Activated naive CD4-positive, alpha-beta T cell treated with anti-CD3 and anti-CD28 coated beads for 36 hours (primary cell): Measurements from ENCODE around the gene COA3. TPM values are rescaled to one million over a fixed set of nuclear protein-coding genes. Genes with fewer than 3 reads are reported as not detected.

Source experiments
- CTCF ChIA-PET: fragments of 350-600 bp; sonication (Branson Sonifier 250); formaldehyde crosslinking; loops from one replicate; lab custom pipeline; 2021; ENCODE audit warnings: antibody characterized with exemption; lab: Charles Lee
- DNase-seq: peaks from one replicate; pipeline ENCODE4 v3.0.0-alpha.2; 2020
- H3K27ac Mint-ChIP-seq: one replicate; pipeline ENCODE4 v1.8.0; 2021; ENCODE audit warnings: mild to moderate bottlenecking, mixed read lengths
- H3K27me3 Mint-ChIP-seq: one replicate; pipeline ENCODE4 v1.8.0; 2021; ENCODE audit warnings: low read depth, mixed read lengths
- H3K36me3 Mint-ChIP-seq: one replicate; pipeline ENCODE4 v1.8.0; 2021; ENCODE audit warnings: low read depth, mixed read lengths
- H3K4me1 Mint-ChIP-seq: one replicate; pipeline ENCODE4 v1.8.0; 2021; ENCODE audit warnings: low read depth, mixed read lengths
- H3K4me3 Mint-ChIP-seq: one replicate; pipeline ENCODE4 v1.8.0; 2021; ENCODE audit warnings: mild to moderate bottlenecking, moderate library complexity, mixed read lengths
- H3K9me3 Mint-ChIP-seq: one replicate; pipeline ENCODE4 v1.8.0; 2021; ENCODE audit warnings: mixed read lengths
- intact Hi-C: fragments of 100-400 bp; cut with micrococcal nuclease; formaldehyde crosslinking; loops from one replicate; pipeline ENCODE4 v1.15.1; 2023
- total RNA-seq, 2 experiments: library from RNA; stranded (reverse); gene quantifications; one replicate each; pipeline ENCODE4 v1.2.3, GENCODE V29; 2021

Gene COA3
- total RNA-seq, 2 experiments from 2014 or later = 23.7 to 24.4 TPM

- Mint-ChIP-seq H3K36me3 (no peaks in the 10 kb centered on the region), H3K9me3 (no peaks in the 10 kb centered on the region), H3K4me3 (no peak overlapping the region), H3K27me3 (peaks cover 53% of the 10 kb centered on the region), H3K4me1 (peaks cover 23% of the 10 kb centered on the region), H3K27ac (no peak overlapping the region)
- CTCF ChIA-PET = interaction anchor here (0.6 kb wide), 1 partner anchor 126 kb away, joined by 6 read pairs; no protein-coding TSS in a partner anchor
- intact Hi-C loops = no loop called here
- DNase-seq = no peak
These were observed 11.2 kb downstream of the COA3 start for GRCh38 chr17:42787266-42787665.

- intact Hi-C loops = no loop called here
- no peak overlapping the region for H3K27ac Mint-ChIP-seq
- H3K36me3 Mint-ChIP-seq = no peaks in the 10 kb centered on the region
- no peaks in the 10 kb centered on the region for H3K9me3 Mint-ChIP-seq
- CTCF ChIA-PET = interaction anchor here (0.8 to 1.0 kb wide), 2 partner anchors 11 to 12 kb away, joined by 3 to 5 read pairs; partner anchors contain the start of gene VPS25
- no peak for DNase-seq
- no peak overlapping the region for H3K4me3 Mint-ChIP-seq
- H3K27me3 Mint-ChIP-seq = peaks cover 62% of the 10 kb centered on the region
- H3K4me1 Mint-ChIP-seq = peaks cover 29% of the 10 kb centered on the region
These were observed 13.5 kb downstream of the COA3 start for GRCh38 chr17:42784811-42785592.

GRCh38 chr17:42784409-42784808, 14.1 kb downstream of the COA3 start:
- CTCF ChIA-PET = no interaction called here
- Mint-ChIP-seq H3K27ac (no peak overlapping the region), H3K36me3 (peaks cover 5% of the 10 kb centered on the region), H3K27me3 (peaks cover 60% of the 10 kb centered on the region), H3K4me1 (peaks cover 29% of the 10 kb centered on the region), H3K4me3 (no peak overlapping the region), H3K9me3 (no peaks in the 10 kb centered on the region)
- intact Hi-C loops = no loop called here
- no peak for DNase-seq

- intact Hi-C loops = no loop called here
- peaks cover 60% of the 10 kb centered on the region for H3K27me3 Mint-ChIP-seq
- no peak for DNase-seq
- no peak overlapping the region for H3K4me3 Mint-ChIP-seq
- no peak overlapping the region for H3K27ac Mint-ChIP-seq
- H3K36me3 Mint-ChIP-seq = peaks cover 8% of the 10 kb centered on the region
- peaks cover 29% of the 10 kb centered on the region for H3K4me1 Mint-ChIP-seq
- CTCF ChIA-PET = no interaction called here
- H3K9me3 Mint-ChIP-seq = no peaks in the 10 kb centered on the region
These were observed 14.7 kb downstream of the COA3 start for GRCh38 chr17:42783791-42784138.

GRCh38 chr17:42783062-42783790, 15.3 kb downstream of the COA3 start:
- no peak overlapping the region for H3K4me3 Mint-ChIP-seq
- CTCF ChIA-PET = interaction anchor here (0.5 kb wide), 1 partner anchor 24 kb away, joined by 5 read pairs; no protein-coding TSS in a partner anchor
- intact Hi-C loops = no loop called here

GRCh38 chr17:42782166-42783061, 16.1 kb downstream of the COA3 start:
- Mint-ChIP-seq H3K4me3 (no peak overlapping the region), H3K27ac (no peak overlapping the region), H3K27me3 (peaks cover 56% of the 10 kb centered on the region), H3K36me3 (peaks cover 12% of the 10 kb centered on the region), H3K4me1 (peaks cover 29% of the 10 kb centered on the region), H3K9me3 (no peaks in the 10 kb centered on the region)
- intact Hi-C loops = no loop called here
- no peak for DNase-seq
- CTCF ChIA-PET = interaction anchor here (0.5 to 0.8 kb wide), 2 partner anchors 24 to 102 kb away, joined by 3 to 5 read pairs; no protein-coding TSS in a partner anchor

More at GRCh38 chr17:42783062-42783790, 15.3 kb downstream of the COA3 start:
- Mint-ChIP-seq H3K4me1 (peaks cover 29% of the 10 kb centered on the region), H3K36me3 (peaks cover 8% of the 10 kb centered on the region), H3K27ac (no peak overlapping the region), H3K27me3 (peaks cover 60% of the 10 kb centered on the region), H3K9me3 (no peaks in the 10 kb centered on the region)
- DNase-seq = no peak

GRCh38 chr17:42781639-42782165, 16.8 kb downstream of the COA3 start:
- no peak for DNase-seq
- peaks cover 52% of the 10 kb centered on the region for H3K27me3 Mint-ChIP-seq
- peaks cover 15% of the 10 kb centered on the region for H3K36me3 Mint-ChIP-seq
- peaks cover 29% of the 10 kb centered on the region for H3K4me1 Mint-ChIP-seq
- no peak overlapping the region for H3K4me3 Mint-ChIP-seq
- H3K27ac Mint-ChIP-seq = no peak overlapping the region
- CTCF ChIA-PET = interaction anchor here (0.8 kb wide), 1 partner anchor 101 kb away, joined by 3 read pairs; no protein-coding TSS in a partner anchor
- H3K9me3 Mint-ChIP-seq = no peaks in the 10 kb centered on the region
- intact Hi-C loops = no loop called here

- no peak for DNase-seq
- Mint-ChIP-seq H3K27ac (no peak overlapping the region), H3K27me3 (peaks cover 47% of the 10 kb centered on the region), H3K4me1 (peaks cover 29% of the 10 kb centered on the region), H3K9me3 (no peaks in the 10 kb centered on the region), H3K4me3 (no peak overlapping the region), H3K36me3 (peaks cover 19% of the 10 kb centered on the region)
- intact Hi-C loops = no loop called here
- CTCF ChIA-PET = interaction anchor here (1.0 kb wide), 1 partner anchor 41 kb away, joined by 3 read pairs; no protein-coding TSS in a partner anchor
These were observed 17.5 kb downstream of the COA3 start for GRCh38 chr17:42780851-42781638.

- intact Hi-C loops = no loop called here
- peaks cover 39% of the 10 kb centered on the region for H3K27me3 Mint-ChIP-seq
- peaks cover 26% of the 10 kb centered on the region for H3K36me3 Mint-ChIP-seq
- H3K4me3 Mint-ChIP-seq = no peak within 1 kb of the TSS
- CTCF ChIA-PET = interaction anchor here (1.0 kb wide), 1 partner anchor 41 kb away, joined by 3 read pairs; no protein-coding TSS in a partner anchor
- no peak for DNase-seq
- no peaks in the 10 kb centered on the region for H3K9me3 Mint-ChIP-seq
- peaks cover 24% of the 10 kb centered on the region for H3K4me1 Mint-ChIP-seq
- no peak within 1 kb of the TSS for H3K27ac Mint-ChIP-seq
These were observed 18.3 kb downstream of the COA3 start, which contains the start of gene WNK4 for GRCh38 chr17:42779936-42780850. TSS of gene WNK4 (plus strand) at chr17:42780610. CDS start at chr17:42780699, 89 bp downstream.

GRCh38 chr17:42779304-42779935, 19.1 kb downstream of the COA3 start:
- no peak overlapping the region for H3K4me3 Mint-ChIP-seq
- peaks cover 21% of the 10 kb centered on the region for H3K4me1 Mint-ChIP-seq
- DNase-seq = no peak
- peaks cover 32% of the 10 kb centered on the region for H3K27me3 Mint-ChIP-seq
- H3K27ac Mint-ChIP-seq = no peak overlapping the region
- H3K36me3 Mint-ChIP-seq = peaks cover 30% of the 10 kb centered on the region
- intact Hi-C loops = no loop called here
- CTCF ChIA-PET = no interaction called here
- H3K9me3 Mint-ChIP-seq = no peaks in the 10 kb centered on the region
